CD4-positive, alpha-beta T cell treated with Interleukin-6 for 4 hours (primary cell): ENCODE data around the gene SLC39A11.
"Not testable (repeated sequence)": the region's sequence is repeated elsewhere in the genome, so short reads cannot be mapped to it uniquely, and the experiment has no call there.

Source experiments
- DNase-seq: peaks from one replicate; pipeline ENCODE4 v3.0.0-alpha.2; 2020; ENCODE audit warnings: mixed read lengths

Gene SLC39A11

GRCh38 chr17:73069841-73070240, 22.6 kb downstream of the SLC39A11 start:
- DNase-seq = no peak

GRCh38 chr17:73069164-73069770, 23.2 kb downstream of the SLC39A11 start:
- no peak for DNase-seq

GRCh38 chr17:73068322-73069153, 23.9 kb downstream of the SLC39A11 start:
- no peak for DNase-seq

- DNase-seq = not testable (repeated sequence)
These were observed 24.8 kb downstream of the SLC39A11 start for GRCh38 chr17:73067699-73068098.

- DNase-seq = no peak
These were observed 25.4 kb downstream of the SLC39A11 start for GRCh38 chr17:73067075-73067474.

- DNase-seq = no peak
These were observed 26.2 kb downstream of the SLC39A11 start for GRCh38 chr17:73066148-73066884.

GRCh38 chr17:73065376-73065775, 27.1 kb downstream of the SLC39A11 start:
- DNase-seq = no peak

- DNase-seq = no peak
These were observed 28.2 kb downstream of the SLC39A11 start for GRCh38 chr17:73064084-73064938.

GRCh38 chr17:73062726-73063125, 29.8 kb downstream of the SLC39A11 start:
- DNase-seq = no peak

GRCh38 chr17:73061161-73061560, 31.3 kb downstream of the SLC39A11 start:
- DNase-seq = no peak

- no peak for DNase-seq
These were observed 31.8 kb downstream of the SLC39A11 start for GRCh38 chr17:73060721-73061120.

- DNase-seq = not testable (repeated sequence)
These were observed 32.8 kb downstream of the SLC39A11 start for GRCh38 chr17:73059713-73060112.

- no peak for DNase-seq
These were observed 34.5 kb downstream of the SLC39A11 start for GRCh38 chr17:73058022-73058421.

GRCh38 chr17:73057196-73057595, 35.3 kb downstream of the SLC39A11 start:
- no peak for DNase-seq

- no peak for DNase-seq
These were observed 39.6 kb downstream of the SLC39A11 start for GRCh38 chr17:73052923-73053322.

GRCh38 chr17:73050797-73051196, 41.7 kb downstream of the SLC39A11 start:
- DNase-seq = no peak

- no peak for DNase-seq
These were observed 44.3 kb downstream of the SLC39A11 start for GRCh38 chr17:73048170-73048569.

GRCh38 chr17:73045724-73046123, 46.8 kb downstream of the SLC39A11 start:
- no peak for DNase-seq

- no peak for DNase-seq
These were observed 48.6 kb downstream of the SLC39A11 start for GRCh38 chr17:73043686-73044581.

GRCh38 chr17:73042809-73043685, 49.4 kb downstream of the SLC39A11 start:
- no peak for DNase-seq

- no peak for DNase-seq
These were observed 50.3 kb downstream of the SLC39A11 start for GRCh38 chr17:73042225-73042624.
